ENCODE results near the gene FAM120A.

DNA sequence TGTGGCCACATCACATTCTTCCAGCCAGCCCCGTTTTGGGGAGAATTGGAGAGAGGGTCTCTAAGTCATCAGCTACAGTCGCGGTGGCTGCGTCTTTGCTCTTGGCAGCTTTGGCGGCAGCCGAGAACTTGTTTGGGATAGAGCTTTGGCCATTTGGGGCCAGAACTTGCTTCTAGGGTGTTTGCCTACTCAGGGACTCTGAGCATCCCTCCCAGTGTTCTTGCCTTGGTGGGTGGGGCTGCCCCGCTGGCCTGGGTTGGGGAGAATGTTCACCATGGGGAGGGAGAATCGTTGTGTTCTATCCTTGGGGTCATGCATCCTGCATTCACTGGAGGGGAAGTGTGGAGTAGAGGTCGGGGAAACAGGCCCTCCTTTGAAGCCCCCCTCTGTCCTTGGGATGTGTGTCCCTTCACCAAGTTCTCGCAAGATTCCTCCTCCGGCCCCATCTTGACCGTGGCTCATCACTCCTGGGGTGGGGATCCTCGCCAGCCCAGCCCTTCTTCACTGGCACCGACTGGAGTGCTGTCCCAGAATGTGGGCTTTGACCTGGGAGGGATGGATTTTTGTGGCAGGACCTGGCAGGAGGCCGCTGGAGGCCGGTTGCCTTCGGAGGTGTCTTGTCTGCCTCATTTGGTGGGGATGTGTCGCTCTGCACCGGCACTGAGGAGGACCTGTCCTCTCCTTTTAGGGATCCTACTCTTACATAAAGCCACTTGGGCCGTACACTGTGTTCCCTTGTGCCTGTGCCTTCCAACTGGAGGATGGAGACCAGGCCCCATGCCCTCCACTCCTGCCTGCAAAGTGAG, 128.4 kb downstream of the FAM120A start:
- TF ChIP-seq, protein P1, sequence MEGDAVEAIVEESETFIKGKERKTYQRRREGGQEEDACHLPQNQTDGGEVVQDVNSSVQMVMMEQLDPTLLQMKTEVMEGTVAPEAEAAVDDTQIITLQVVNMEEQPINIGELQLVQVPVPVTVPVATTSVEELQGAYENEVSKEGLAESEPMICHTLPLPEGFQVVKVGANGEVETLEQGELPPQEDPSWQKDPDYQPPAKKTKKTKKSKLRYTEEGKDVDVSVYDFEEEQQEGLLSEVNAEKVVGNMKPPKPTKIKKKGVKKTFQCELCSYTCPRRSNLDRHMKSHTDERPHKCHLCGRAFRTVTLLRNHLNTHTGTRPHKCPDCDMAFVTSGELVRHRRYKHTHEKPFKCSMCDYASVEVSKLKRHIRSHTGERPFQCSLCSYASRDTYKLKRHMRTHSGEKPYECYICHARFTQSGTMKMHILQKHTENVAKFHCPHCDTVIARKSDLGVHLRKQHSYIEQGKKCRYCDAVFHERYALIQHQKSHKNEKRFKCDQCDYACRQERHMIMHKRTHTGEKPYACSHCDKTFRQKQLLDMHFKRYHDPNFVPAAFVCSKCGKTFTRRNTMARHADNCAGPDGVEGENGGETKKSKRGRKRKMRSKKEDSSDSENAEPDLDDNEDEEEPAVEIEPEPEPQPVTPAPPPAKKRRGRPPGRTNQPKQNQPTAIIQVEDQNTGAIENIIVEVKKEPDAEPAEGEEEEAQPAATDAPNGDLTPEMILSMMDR (conservative IDR thresholded peaks at IDR 0.05 in 1 of 2, IDR thresholded peaks at IDR 0.05 in 1 of 2; ENCODE audit: low read depth in 1 of 2, low read length in 2 of 2) = no peak
- no peak for TF ChIP-seq EZH2 (IDR thresholded peaks at IDR 0.05; ENCODE audit: low read length, missing control alignments)

Measured in fibroblast of lung (primary cell).